GM20000 (cell line): ENCODE measurements around the gene LRMDA.

Experiments used
- DNase-seq: peaks from one replicate; pipeline ENCODE4 v3.0.0; 2012; ENCODE audit warnings: low spot score
- CTCF ChIP-seq: IDR thresholded peaks from 2 replicates; pipeline ENCODE4 v1.5.1; 2012; ENCODE audit warnings: mild to moderate bottlenecking, control low read depth; ENCODE audit errors: extremely low read depth, missing control alignments

LRMDA gene

GRCh38 chr10:76492026-76492425, 1060.6 kb downstream of the LRMDA start:
- TF ChIP-seq CTCF, result no peak
- no peak for DNase-seq

GRCh38 chr10:76492678-76493472, 1061.5 kb downstream of the LRMDA start:
- no peak for TF ChIP-seq CTCF
- DNase-seq, result no peak

GRCh38 chr10:76497666-76498065, 1066.2 kb downstream of the LRMDA start:
- no peak for TF ChIP-seq CTCF
- no peak for DNase-seq

- DNase-seq, result no peak
- no peak for TF ChIP-seq CTCF
Measured at GRCh38 chr10:76504823-76505222, 1073.4 kb downstream of the LRMDA start.

GRCh38 chr10:76509446-76509845, 1078.0 kb downstream of the LRMDA start:
- no peak for DNase-seq
- no peak for TF ChIP-seq CTCF

- TF ChIP-seq CTCF, result no peak
- DNase-seq, result no peak
Measured at GRCh38 chr10:76514321-76514720, 1082.9 kb downstream of the LRMDA start.

GRCh38 chr10:76514869-76515268, 1083.4 kb downstream of the LRMDA start:
- TF ChIP-seq CTCF, result no peak
- no peak for DNase-seq
